Brain microvascular endothelial cell (primary cell): ENCODE measurements around the gene HNMT.

ENCODE experiments used
- DNase-seq: peaks from one replicate; pipeline ENCODE4 v3.0.0-alpha.2; 2020
- H3K27ac ChIP-seq: fragments of 250-450 bp; sonication (Bioruptor Pico); 2 replicates; pipeline ENCODE4 v1.5.1; 2020; ENCODE audit warnings: mild to moderate bottlenecking, moderate library complexity
- H3K27me3 ChIP-seq: fragments of 250-450 bp; sonication (Bioruptor Pico); replicated peaks from 2 replicates; pipeline ENCODE4 v1.5.1; 2020; ENCODE audit warnings: mild to moderate bottlenecking
- H3K36me3 ChIP-seq: fragments of 250-450 bp; sonication (Bioruptor Pico); replicated peaks from 2 replicates; pipeline ENCODE4 v1.5.1; 2020; ENCODE audit warnings: mild to moderate bottlenecking
- H3K4me3 ChIP-seq: 2 replicates; pipeline ENCODE4 v1.5.1; 2011; ENCODE audit warnings: low read depth, mild to moderate bottlenecking, control low read depth, low read length, moderate library complexity
- in situ Hi-C: cut with HindIII; loops from 2 replicates; pipeline ENCODE4 v1.10.0; 2017; ENCODE audit warnings: low sequenced_read_pairs, low pct_ligation_motif_present
- TF ChIP-seq, protein P1 (sequence below): IDR thresholded peaks from 2 replicates; pipeline ENCODE4 v1.5.1; 2011; ENCODE audit warnings: low read depth, mild to moderate bottlenecking, moderate library complexity, low read length, control low read depth, inconsistent platforms; ENCODE audit errors: missing control alignments

The HNMT gene

DNA sequence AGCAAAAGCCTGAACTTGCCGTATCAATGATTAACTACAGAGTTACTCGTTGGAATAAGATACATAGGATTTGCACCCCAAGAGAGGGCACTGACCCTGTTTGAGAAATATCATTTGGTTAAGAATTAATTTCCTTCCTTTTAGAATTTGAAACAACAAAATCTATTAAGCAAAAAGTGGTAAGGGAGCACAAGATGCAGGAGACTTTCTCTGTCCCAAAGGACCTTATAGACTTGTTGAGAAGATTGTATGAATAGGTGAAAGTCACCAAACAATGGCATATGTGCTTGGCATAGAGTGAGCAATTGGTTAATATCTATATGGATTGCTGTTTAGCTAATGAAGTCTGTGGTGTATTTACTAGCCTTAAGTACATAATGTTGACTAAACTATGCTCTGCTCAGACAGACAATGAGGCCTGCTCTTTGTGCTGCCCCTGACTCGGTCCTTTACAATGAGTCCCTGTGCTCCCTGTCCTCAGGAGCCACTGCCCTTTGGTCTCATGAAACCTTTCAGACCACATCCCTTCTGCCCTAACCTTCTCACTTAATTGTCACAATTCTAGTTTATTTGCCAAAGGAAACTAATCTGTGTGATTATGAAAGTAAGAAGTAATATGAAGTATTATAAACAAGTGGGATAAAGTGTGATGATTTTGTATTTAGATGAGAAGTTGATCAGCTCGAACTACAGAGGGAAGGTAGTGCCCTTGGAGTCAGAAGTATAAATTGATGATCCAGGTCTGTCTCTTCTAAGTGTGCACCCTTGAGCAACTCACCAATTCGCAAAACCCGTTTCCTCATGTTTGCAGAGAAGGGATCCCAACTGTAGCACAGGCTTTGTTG lies 21.2 kb upstream of the HNMT start:
- Histone ChIP-seq H3K4me3 (no peak overlapping the region), H3K27ac (no peak overlapping the region), H3K27me3 (no peaks in the 10 kb centered on the region), H3K36me3 (no peaks in the 10 kb centered on the region)
- in situ Hi-C loops = no loop called here
- TF ChIP-seq, protein P1, sequence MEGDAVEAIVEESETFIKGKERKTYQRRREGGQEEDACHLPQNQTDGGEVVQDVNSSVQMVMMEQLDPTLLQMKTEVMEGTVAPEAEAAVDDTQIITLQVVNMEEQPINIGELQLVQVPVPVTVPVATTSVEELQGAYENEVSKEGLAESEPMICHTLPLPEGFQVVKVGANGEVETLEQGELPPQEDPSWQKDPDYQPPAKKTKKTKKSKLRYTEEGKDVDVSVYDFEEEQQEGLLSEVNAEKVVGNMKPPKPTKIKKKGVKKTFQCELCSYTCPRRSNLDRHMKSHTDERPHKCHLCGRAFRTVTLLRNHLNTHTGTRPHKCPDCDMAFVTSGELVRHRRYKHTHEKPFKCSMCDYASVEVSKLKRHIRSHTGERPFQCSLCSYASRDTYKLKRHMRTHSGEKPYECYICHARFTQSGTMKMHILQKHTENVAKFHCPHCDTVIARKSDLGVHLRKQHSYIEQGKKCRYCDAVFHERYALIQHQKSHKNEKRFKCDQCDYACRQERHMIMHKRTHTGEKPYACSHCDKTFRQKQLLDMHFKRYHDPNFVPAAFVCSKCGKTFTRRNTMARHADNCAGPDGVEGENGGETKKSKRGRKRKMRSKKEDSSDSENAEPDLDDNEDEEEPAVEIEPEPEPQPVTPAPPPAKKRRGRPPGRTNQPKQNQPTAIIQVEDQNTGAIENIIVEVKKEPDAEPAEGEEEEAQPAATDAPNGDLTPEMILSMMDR = no peak
- DNase-seq = no peak

DNA sequence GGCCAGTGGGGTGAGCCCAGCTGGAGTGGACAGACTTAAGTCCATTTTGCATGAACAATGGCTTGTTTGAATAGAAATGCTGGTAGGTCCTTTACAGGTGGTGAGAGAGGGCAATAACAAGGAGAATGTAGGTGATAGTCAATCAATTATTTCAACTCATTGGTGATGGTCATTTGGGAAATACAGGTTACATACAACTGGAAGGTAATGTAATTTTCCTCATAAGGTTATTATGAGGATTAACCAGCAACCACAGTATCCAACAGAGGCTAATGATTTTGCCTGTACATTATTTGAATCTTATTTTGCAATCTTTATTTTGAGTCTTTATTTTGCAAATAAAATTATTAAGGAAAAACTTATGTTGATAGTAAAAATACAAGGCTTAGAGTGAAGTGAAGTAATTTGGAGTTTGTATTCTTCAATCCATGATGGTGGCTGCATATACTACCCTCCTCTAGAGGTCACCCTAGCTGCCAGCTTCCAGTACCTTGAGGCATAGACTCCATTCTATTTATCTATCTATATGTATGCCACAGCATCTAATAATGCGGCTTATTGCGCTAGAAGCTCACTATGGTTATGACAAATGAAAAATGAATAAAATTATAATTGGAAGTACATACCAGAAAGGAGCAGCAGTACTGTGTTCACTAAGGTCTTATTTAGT lies 20.5 kb upstream of the HNMT start:
- no peaks in the 10 kb centered on the region for H3K27me3 ChIP-seq
- TF ChIP-seq, protein P1 = peak; percentile 32
- H3K36me3 ChIP-seq = no peaks in the 10 kb centered on the region
- H3K27ac ChIP-seq = no peak overlapping the region
- in situ Hi-C loops = no loop called here
- no peak overlapping the region for H3K4me3 ChIP-seq
- no peak for DNase-seq

DNA sequence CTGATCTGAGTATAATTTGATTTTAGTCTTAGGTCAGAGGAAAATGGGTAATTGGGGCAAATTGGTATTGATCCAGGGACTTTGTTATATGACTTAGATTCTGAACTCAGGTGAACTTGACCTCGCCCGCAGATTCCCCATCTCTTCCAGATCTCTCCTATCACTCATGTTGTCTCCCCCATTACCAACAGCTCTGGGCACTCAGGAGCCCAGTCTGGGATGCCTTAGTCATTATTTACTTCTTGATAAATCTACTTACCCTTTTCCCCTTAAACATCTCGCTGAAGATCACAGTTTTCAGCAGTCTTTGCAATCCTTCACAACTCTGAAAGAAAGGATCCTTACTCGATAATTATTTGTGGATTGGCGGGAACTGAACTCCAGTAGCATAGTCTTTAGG lies 19.6 kb upstream of the HNMT start:
- TF ChIP-seq, protein P1 = no peak
- Histone ChIP-seq H3K27me3 (no peaks in the 10 kb centered on the region), H3K4me3 (no peak overlapping the region), H3K36me3 (no peaks in the 10 kb centered on the region), H3K27ac (no peak overlapping the region)
- no peak for DNase-seq
- in situ Hi-C loops = no loop called here

- no peak overlapping the region for H3K4me3 ChIP-seq
- no peaks in the 10 kb centered on the region for H3K27me3 ChIP-seq
- no peak overlapping the region for H3K27ac ChIP-seq
- in situ Hi-C loops = no loop called here
- H3K36me3 ChIP-seq = no peaks in the 10 kb centered on the region
- TF ChIP-seq, protein P1 = no peak
- no peak for DNase-seq
Measured at GRCh38 chr2:137945229-137945628, 19.0 kb upstream of the HNMT start.

GRCh38 chr2:137946227-137946626 lies 18.0 kb upstream of the HNMT start:
- TF ChIP-seq, protein P1 = no peak
- Histone ChIP-seq H3K27me3 (no peaks in the 10 kb centered on the region), H3K36me3 (no peaks in the 10 kb centered on the region), H3K27ac (no peak overlapping the region), H3K4me3 (no peak overlapping the region)
- in situ Hi-C loops = no loop called here
- no peak for DNase-seq
